K562 (cell line): ENCODE data around the gene CCM2. TPM values are rescaled to one million over a fixed set of nuclear protein-coding genes. Genes with fewer than 3 reads are reported as not detected.
A peak's percentile ranks its signal among the peaks of the same experiment; 100 is the strongest.

Experiments used
- CSDE1 ChIP-seq, 2 experiments: fragments of 450-650 bp; IDR thresholded peaks; 2 replicates each; pipeline ENCODE4 v1.6.1; 2016; ENCODE audit warnings: mild to moderate bottlenecking in 1 of 2
- CTCFL ChIP-seq: IDR thresholded peaks from 2 replicates; pipeline ENCODE4 v1.6.1; 2011; ENCODE audit warnings: borderline replicate concordance, low read depth, mild to moderate bottlenecking, moderate library complexity, low read length; ENCODE audit not compliant: insufficient read depth, poor library complexity, severe bottlenecking
- DNMT1 ChIP-seq: fragments of 450-650 bp; IDR thresholded peaks from 2 replicates; pipeline ENCODE4 v1.6.1; 2016; ENCODE audit warnings: antibody characterized with exemption, mild to moderate bottlenecking
- GTF2F1 ChIP-seq: IDR thresholded peaks from 2 replicates; pipeline ENCODE4 v1.6.1; 2011; ENCODE audit warnings: low read depth, low read length, improper control_type of control experiment
- HDAC6 ChIP-seq: IDR thresholded peaks from 2 replicates; pipeline ENCODE4 v1.6.1; 2012; ENCODE audit warnings: low read depth, mild to moderate bottlenecking, control low read depth, inconsistent platforms, low read length, moderate library complexity
- SIRT6 ChIP-seq: IDR thresholded peaks from one replicate; pipeline ENCODE4 v1.6.1; 2012; ENCODE audit warnings: low read depth, mild to moderate bottlenecking, control low read depth, inconsistent platforms, low read length, moderate library complexity
- TCF7L2 ChIP-seq: fragments of 150-350 bp; IDR thresholded peaks from 2 replicates; pipeline ENCODE4 v1.6.1; 2016; ENCODE audit warnings: low read depth, mild to moderate bottlenecking, low read length, moderate library complexity
- ZNF121 ChIP-seq: sonication (generic); formaldehyde crosslinking; conservative IDR thresholded peaks from 2 replicates; pipeline ENCODE4 v1.8.0; 2022; ENCODE audit warnings: missing genetic modification reagents
- polyA plus RNA-seq, 8 experiments: library from polyadenylated mRNA; depleted of rRNA in 4 of 8; stranded (reverse) in 5 of 8; unstranded in 3 of 8; fragments of >200 nt; fragmentation: Nextera tagmentation in 2 of 8; fragmentation: Illumina TruSeq in 1 of 8; extraction: Ambion mirVana in 2 of 8; extraction: Trizol in 1 of 8; gene quantifications; 2 replicates each; pipeline versions ENCODE4 v1.2.1 to v1.2.3, GENCODE V29; 2011 to 2014; ENCODE audit warnings: inconsistent platforms in 1 of 8, missing spikeins in 1 of 8
- total RNA-seq, 7 experiments: library from RNA; depleted of rRNA in 6 of 7; stranded (reverse); fragments of >200 nt in 6 of 7; fragmentation: Illumina TruSeq in 2 of 7; extraction: Trizol in 2 of 7; gene quantifications; 2 replicates each; pipeline versions ENCODE4 v1.2.1 to v1.2.3, GENCODE V29; 2011 to 2021; ENCODE audit warnings: low replicate concordance in 1 of 7
- TF ChIP-seq, protein P1 (sequence below): sonication (generic); formaldehyde crosslinking; IDR thresholded peaks from 2 replicates; pipeline ENCODE4 v1.8.0; 2022; ENCODE audit warnings: mild to moderate bottlenecking, missing genetic modification reagents, borderline replicate concordance
- TF ChIP-seq, protein P2 (sequence below): fragments of 450-650 bp; IDR thresholded peaks from 2 replicates; pipeline ENCODE4 v1.6.1; 2017; ENCODE audit warnings: antibody characterized with exemption, mild to moderate bottlenecking
- TF ChIP-seq, protein P3 (sequence below): fragments of 150-350 bp; IDR thresholded peaks from 2 replicates; pipeline ENCODE4 v1.6.1; 2014; ENCODE audit warnings: low read depth, mild to moderate bottlenecking, low read length, borderline replicate concordance
- TF ChIP-seq, protein P4 (sequence below): fragments of 200-800 bp; sonication (Bioruptor generic); IDR thresholded peaks from 2 replicates; pipeline ENCODE4 v1.6.1; 2017; ENCODE audit warnings: missing genetic modification characterization, missing compliant biosample characterization

The CCM2 gene
- total and polyA plus RNA-seq, 9 of the 15 experiments (the other 6 are each of a cell fraction or from before 2014, with no cell fraction given) = 0.41 to 38.6 (median 25.9) TPM

GRCh38 chr7:44986218-44987053, 13.6 kb upstream of the CCM2 start (continued):
- TF ChIP-seq, protein P1, sequence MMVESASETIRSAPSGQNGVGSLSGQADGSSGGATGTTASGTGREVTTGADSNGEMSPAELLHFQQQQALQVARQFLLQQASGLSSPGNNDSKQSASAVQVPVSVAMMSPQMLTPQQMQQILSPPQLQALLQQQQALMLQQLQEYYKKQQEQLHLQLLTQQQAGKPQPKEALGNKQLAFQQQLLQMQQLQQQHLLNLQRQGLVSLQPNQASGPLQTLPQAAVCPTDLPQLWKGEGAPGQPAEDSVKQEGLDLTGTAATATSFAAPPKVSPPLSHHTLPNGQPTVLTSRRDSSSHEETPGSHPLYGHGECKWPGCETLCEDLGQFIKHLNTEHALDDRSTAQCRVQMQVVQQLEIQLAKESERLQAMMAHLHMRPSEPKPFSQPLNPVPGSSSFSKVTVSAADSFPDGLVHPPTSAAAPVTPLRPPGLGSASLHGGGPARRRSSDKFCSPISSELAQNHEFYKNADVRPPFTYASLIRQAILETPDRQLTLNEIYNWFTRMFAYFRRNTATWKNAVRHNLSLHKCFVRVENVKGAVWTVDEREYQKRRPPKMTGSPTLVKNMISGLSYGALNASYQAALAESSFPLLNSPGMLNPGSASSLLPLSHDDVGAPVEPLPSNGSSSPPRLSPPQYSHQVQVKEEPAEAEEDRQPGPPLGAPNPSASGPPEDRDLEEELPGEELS (CRISPR knock-in tag) = no peak; the same call in 1 of the 2 replicates
- TF ChIP-seq ZNF121 (CRISPR knock-in tag) (no peak), GTF2F1 (peak; percentile 87), HDAC6 (no peak), DNMT1 (no peak), CSDE1 (IDR thresholded peaks at IDR 0.05) (peak in 1 of 2 experiments; percentile 76; a peak in 2 of 4 replicates), SIRT6 (no peak), TCF7L2 (no peak), CTCFL (no peak)
- TF ChIP-seq, protein P2, sequence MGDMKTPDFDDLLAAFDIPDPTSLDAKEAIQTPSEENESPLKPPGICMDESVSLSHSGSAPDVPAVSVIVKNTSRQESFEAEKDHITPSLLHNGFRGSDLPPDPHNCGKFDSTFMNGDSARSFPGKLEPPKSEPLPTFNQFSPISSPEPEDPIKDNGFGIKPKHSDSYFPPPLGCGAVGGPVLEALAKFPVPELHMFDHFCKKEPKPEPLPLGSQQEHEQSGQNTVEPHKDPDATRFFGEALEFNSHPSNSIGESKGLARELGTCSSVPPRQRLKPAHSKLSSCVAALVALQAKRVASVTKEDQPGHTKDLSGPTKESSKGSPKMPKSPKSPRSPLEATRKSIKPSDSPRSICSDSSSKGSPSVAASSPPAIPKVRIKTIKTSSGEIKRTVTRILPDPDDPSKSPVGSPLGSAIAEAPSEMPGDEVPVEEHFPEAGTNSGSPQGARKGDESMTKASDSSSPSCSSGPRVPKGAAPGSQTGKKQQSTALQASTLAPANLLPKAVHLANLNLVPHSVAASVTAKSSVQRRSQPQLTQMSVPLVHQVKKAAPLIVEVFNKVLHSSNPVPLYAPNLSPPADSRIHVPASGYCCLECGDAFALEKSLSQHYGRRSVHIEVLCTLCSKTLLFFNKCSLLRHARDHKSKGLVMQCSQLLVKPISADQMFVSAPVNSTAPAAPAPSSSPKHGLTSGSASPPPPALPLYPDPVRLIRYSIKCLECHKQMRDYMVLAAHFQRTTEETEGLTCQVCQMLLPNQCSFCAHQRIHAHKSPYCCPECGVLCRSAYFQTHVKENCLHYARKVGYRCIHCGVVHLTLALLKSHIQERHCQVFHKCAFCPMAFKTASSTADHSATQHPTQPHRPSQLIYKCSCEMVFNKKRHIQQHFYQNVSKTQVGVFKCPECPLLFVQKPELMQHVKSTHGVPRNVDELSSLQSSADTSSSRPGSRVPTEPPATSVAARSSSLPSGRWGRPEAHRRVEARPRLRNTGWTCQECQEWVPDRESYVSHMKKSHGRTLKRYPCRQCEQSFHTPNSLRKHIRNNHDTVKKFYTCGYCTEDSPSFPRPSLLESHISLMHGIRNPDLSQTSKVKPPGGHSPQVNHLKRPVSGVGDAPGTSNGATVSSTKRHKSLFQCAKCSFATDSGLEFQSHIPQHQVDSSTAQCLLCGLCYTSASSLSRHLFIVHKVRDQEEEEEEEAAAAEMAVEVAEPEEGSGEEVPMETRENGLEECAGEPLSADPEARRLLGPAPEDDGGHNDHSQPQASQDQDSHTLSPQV = peak; percentile 87
- TF ChIP-seq, protein P3, sequence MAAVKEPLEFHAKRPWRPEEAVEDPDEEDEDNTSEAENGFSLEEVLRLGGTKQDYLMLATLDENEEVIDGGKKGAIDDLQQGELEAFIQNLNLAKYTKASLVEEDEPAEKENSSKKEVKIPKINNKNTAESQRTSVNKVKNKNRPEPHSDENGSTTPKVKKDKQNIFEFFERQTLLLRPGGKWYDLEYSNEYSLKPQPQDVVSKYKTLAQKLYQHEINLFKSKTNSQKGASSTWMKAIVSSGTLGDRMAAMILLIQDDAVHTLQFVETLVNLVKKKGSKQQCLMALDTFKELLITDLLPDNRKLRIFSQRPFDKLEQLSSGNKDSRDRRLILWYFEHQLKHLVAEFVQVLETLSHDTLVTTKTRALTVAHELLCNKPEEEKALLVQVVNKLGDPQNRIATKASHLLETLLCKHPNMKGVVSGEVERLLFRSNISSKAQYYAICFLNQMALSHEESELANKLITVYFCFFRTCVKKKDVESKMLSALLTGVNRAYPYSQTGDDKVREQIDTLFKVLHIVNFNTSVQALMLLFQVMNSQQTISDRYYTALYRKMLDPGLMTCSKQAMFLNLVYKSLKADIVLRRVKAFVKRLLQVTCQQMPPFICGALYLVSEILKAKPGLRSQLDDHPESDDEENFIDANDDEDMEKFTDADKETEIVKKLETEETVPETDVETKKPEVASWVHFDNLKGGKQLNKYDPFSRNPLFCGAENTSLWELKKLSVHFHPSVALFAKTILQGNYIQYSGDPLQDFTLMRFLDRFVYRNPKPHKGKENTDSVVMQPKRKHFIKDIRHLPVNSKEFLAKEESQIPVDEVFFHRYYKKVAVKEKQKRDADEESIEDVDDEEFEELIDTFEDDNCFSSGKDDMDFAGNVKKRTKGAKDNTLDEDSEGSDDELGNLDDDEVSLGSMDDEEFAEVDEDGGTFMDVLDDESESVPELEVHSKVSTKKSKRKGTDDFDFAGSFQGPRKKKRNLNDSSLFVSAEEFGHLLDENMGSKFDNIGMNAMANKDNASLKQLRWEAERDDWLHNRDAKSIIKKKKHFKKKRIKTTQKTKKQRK = no peak
- TF ChIP-seq, protein P4, sequence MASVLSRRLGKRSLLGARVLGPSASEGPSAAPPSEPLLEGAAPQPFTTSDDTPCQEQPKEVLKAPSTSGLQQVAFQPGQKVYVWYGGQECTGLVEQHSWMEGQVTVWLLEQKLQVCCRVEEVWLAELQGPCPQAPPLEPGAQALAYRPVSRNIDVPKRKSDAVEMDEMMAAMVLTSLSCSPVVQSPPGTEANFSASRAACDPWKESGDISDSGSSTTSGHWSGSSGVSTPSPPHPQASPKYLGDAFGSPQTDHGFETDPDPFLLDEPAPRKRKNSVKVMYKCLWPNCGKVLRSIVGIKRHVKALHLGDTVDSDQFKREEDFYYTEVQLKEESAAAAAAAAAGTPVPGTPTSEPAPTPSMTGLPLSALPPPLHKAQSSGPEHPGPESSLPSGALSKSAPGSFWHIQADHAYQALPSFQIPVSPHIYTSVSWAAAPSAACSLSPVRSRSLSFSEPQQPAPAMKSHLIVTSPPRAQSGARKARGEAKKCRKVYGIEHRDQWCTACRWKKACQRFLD (CRISPR knock-in tag) = peak; percentile 86
